GM12891 (cell line): Measurements from ENCODE around the gene TMEM270.
"Not testable (repeated sequence)": the region's sequence is repeated elsewhere in the genome, so short reads cannot be mapped to it uniquely, and the experiment has no call there.

Experiments
- DNase-seq: peaks from one replicate; pipeline ENCODE4 v3.0.0; 2011; ENCODE audit warnings: low spot score; ENCODE audit not compliant: insufficient read length
- FAIRE-seq: peaks from 2 replicates; lab custom pipeline; 2011; peaks lifted over from hg19 to GRCh38; lab: Jason Lieb, UNC
- PAX5 ChIP-seq: IDR thresholded peaks from 2 replicates; pipeline ENCODE4 v1.6.1; 2011; ENCODE audit warnings: low read length, moderate library complexity, mild to moderate bottlenecking; ENCODE audit not compliant: insufficient read depth, severe bottlenecking
- POLR2A ChIP-seq: IDR thresholded peaks from 2 replicates; pipeline ENCODE4 v1.6.1; 2011; ENCODE audit warnings: low read depth, low read length, control low read depth
- POLR2AphosphoS5 ChIP-seq: IDR thresholded peaks from 2 replicates; pipeline ENCODE4 v1.6.1; 2011; ENCODE audit warnings: low read depth, low read length, control low read depth
- POU2F2 ChIP-seq: IDR thresholded peaks from 2 replicates; pipeline ENCODE4 v1.6.1; 2011; ENCODE audit warnings: low read depth, mild to moderate bottlenecking, control low read depth, low read length, moderate library complexity
- SPI1 ChIP-seq: IDR thresholded peaks from 2 replicates; pipeline ENCODE4 v1.6.1; 2011; ENCODE audit warnings: low read depth, low read length, control low read depth
- TAF1 ChIP-seq: IDR thresholded peaks from 2 replicates; pipeline ENCODE4 v1.6.1; 2011; ENCODE audit warnings: low read depth, low read length, control low read depth

The TMEM270 gene

DNA sequence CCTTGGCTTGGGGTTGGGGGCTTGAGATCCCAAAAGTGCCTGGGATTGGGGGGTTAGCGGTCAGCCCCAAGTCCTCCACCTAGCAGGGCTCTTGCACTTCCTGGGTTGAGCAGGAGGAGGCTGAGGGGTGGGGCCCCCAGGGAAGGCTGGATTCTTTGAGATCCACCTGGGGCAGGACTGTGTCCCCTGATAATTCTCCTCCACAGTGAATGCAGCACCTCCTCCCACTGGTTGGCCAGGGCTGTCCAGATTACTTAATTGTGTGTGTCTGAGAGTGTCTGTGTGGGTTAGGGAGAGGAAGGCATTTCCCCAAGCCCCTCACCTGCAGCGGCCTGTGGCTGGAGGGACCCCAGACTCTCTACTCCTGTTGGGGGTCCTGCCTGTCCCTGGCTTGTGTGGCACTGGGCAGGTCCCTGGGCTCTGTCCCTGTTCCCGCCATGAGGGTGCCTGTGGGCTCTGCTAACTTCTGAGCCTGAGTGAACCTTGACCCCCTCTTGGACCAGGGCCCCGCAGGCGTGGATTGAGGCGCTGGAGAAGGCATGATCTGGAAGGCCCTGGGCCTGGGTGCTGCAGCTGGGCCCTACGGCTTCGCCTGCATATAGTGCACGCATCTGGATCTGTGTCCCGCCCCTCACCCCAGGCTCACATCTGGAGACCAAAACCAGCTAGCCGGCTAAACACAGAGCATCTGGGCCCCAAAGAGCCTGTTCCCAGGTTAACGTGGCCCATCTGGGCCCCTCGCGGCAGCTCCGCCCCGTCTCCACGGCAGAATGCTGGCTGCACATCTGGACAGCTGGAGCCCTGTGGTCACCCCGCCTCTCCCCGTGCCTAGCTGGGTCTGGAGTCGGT, 10.4 kb downstream of the TMEM270 start:
- FAIRE-seq (no peak), DNase-seq (no peak)
- TF ChIP-seq POLR2A (no peak), TAF1 (no peak), POLR2AphosphoS5 (no peak), PAX5 (no peak), SPI1 (no peak), POU2F2 (no peak)

GRCh38 chr7:73872056-73872908, 11.3 kb downstream of the TMEM270 start:
- no peak for DNase-seq
- TF ChIP-seq TAF1 (no peak), POLR2A (no peak), PAX5 (no peak), POLR2AphosphoS5 (no peak)
- FAIRE-seq, result no peak

DNA sequence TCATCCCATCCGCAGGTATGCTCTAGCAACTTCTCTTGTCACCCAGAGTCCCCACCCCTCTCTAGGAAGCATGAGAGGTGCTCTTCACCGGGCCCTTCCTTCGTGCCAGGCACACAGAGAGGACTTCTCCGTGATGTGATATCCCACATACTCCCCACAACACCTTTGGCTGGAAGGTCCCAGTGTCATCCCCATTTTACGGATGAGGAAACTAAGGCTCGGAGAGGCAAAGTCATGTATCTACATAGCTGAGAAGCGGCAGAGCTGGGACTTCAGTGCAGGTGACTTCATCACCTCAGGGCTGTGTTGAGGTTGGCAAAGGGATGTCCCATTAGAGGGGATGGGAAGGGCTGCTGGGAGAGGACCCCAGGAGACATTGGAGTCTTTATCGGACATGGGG, 15.4 kb downstream of the TMEM270 start:
- TF ChIP-seq POU2F2 (no peak), PAX5 (no peak), POLR2A (no peak), SPI1 (no peak), TAF1 (no peak), POLR2AphosphoS5 (no peak)
- DNase-seq (no peak), FAIRE-seq (no peak)

DNA sequence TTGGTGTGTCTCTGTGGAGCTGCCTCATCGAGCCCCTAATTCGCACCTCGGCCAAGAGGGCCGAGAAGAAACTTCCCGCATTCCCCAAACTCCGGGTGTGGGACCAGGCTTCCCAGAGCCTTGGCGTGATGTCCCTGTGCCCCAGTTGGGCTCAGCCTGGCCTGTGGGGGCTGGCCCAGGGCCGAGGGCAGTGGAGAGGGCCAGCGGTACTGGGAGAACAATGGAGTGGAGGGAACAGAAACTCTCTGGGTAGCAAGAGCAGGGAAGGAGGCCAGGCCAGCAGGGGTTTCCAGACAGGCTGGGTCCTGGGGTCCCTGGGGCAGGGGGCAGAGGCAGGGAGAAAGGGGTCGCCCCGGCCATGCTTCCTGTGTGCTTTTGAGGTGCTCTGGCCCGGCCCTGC, 16.0 kb downstream of the TMEM270 start:
- FAIRE-seq (no peak), DNase-seq (no peak)
- TF ChIP-seq POLR2AphosphoS5 (no peak), POLR2A (no peak), POU2F2 (no peak), TAF1 (no peak), SPI1 (no peak), PAX5 (no peak)

DNA sequence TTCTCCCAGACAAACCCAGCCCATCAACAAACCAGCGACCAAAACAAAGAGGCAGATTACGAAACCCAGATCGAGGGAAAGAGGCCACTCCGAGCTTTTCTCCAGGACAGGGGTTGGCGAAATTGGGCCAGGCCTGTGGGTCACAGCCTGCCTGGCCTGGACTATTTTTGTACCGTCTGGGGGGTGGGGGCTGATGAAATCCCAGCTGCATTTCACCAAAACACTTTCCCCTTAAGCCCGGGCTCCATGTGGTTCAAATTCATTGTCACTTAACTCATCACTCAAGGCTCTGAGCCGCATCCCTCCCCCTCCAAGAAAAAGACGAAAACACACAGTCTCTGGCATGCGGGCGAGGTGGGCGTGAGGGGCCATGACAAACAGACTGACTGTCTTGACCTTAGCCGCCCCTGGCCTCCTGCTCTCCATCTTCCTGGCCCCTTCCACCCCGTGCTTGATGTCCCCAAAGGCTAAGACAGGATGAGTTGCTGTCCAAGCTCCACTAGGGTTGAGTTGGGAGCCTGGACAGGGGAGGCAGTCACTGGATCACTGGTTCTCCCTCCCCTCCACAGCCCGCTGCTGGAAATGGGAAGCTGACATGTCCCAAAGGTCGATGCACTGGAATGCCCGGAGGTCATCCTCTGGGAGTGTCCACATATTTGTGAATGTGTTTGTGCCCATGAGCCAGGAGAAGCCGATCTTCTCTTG, 19.2 kb downstream of the TMEM270 start:
- no peak for DNase-seq
- no peak for FAIRE-seq
- TF ChIP-seq PAX5, result no peak
- TF ChIP-seq POLR2A, result no peak
- no peak for TF ChIP-seq POU2F2
- TF ChIP-seq POLR2AphosphoS5, result no peak
- no peak for TF ChIP-seq SPI1
- no peak for TF ChIP-seq TAF1

DNA sequence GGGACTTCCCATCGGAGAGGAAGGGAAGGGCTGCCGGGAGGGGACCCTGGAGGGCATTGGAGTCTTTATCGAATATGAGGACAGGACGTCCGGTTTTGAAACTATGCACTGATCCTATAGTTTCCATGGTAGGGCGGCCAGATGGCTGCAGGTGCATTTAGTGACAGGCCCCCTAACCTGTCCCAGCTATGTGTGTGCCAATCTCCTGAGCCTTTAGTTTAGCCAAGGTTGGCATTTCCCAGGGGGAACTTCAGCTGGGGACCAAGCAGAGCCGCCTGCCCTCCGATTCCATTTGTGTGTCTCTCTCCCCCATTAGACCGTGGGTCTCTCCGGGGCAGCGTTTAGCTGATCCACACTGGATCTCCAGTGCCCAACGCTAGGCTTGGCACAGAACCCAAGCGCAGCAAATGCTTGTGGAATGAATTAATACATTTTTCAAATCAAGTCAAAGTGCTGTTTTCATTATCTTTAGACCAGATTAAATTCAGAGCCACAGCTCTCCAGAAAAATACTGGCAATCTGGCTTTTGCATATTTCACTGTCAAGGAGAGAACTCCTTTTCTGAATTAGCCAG, 19.9 kb downstream of the TMEM270 start:
- TF ChIP-seq SPI1 (no peak), POLR2A (no peak), PAX5 (no peak), POLR2AphosphoS5 (no peak), TAF1 (no peak), POU2F2 (no peak)
- no peak for FAIRE-seq
- no peak for DNase-seq

DNA sequence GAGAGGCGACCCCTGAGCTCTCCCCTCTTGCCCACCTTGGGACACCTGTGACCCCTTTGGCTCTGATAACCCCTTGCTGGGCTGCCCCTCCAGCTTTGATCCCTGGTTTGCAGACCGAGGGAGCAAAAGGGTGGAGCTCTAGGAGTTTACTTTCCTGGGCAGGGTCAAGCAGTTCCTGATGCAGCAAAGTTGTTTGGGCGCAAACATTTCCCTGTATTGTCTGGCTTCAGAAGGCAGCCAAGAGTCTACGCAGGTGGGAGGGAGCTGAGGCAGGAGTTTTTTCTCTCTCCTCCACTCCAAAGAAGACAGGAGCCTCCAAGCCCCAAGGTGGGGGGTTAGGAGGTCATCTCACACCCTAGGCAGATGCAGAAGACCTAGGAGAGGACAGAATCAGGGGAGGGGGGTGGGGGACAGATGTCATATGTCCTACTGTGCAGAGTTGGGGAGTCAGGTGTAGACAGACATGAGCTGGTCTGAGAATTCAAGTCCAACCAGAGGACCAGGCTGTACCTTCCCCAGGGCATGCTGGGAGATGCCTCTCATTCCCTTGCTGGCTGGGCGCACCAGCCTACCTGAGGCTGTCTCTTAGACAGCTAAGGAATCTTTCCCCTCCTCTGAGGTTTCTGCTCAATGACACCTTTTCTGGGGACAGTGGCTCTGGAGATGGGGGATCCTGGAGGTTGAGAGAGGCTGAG, 20.5 kb downstream of the TMEM270 start:
- FAIRE-seq, result no peak
- no peak for TF ChIP-seq SPI1
- TF ChIP-seq POU2F2, result no peak
- TF ChIP-seq TAF1, result no peak
- no peak for TF ChIP-seq PAX5
- TF ChIP-seq POLR2A, result no peak
- TF ChIP-seq POLR2AphosphoS5, result no peak
- no peak for DNase-seq

DNA sequence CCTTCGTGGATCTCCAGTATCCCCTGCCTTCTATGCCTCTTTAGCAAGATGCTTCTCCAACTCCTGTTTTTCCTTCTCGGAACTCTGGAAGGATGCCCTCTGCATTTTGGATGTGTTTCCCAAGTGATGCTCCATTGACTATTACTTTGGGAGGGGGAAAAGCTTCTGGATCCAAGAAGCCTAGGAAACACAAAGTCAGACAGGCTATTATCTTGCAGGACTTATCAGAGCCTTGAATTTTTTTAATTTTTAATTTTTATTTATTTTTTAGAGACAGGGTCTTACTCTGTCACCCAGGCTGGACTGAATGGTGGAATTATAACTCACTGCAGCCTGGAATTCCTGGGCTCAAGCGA, 21.1 kb downstream of the TMEM270 start:
- TF ChIP-seq SPI1, result no peak
- no peak for TF ChIP-seq POLR2AphosphoS5
- no peak for TF ChIP-seq PAX5
- no peak for FAIRE-seq
- DNase-seq, result no peak

DNA sequence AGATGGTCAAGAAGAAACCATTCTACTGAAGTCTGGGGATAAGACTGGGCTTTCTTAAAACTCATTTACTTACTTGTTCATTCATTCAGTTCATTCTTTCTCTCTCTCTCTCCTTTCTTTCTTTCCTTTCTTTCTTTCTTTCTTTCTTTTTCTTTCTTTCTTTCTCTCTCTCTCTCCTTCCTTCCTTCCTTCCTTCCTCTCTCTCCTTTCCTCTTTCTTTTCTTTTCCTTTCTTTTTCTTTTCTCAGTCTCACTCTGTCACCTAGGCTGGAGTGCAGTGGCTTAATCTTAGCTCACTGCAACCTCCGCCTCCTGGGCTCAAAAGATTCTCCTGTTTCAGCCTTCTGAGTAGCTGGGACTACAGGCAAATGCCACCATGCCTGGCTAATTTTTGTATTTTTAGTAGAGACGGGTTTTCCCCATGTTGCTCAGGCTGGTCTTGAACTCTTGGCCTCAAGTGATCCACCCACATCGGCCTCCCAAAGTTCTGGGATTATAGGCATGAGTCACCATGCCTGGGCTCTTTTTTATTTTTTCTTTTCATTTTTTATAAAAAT, 24.0 kb downstream of the TMEM270 start:
- DNase-seq, FAIRE-seq: not testable (repeated sequence)
